ENCODE data around the gene PARP6. TPM values are rescaled to one million over a fixed set of nuclear protein-coding genes. Genes with fewer than 3 reads are reported as not detected.

The PARP6 gene
- total RNA-seq, 1 donor: 28.7 TPM

- no peak for DNase-seq (ENCODE audit: low read depth)
- H3K4me3 ChIP-seq (ENCODE audit: low read depth, low read length): peak within 1 kb of the TSS; percentile 44
- TF ChIP-seq CTCF (IDR thresholded peaks at IDR 0.05; ENCODE audit: insufficient read depth, low read length): no peak
These were observed 74.6 kb downstream of the PARP6 start, which contains the start of gene GRAMD2A for GRCh38 chr15:72197460-72198355. Gene GRAMD2A, minus strand, starts transcription at chr15:72197787.

- peak overlapping the region; percentile 44 for H3K4me3 ChIP-seq (ENCODE audit: low read depth, low read length)
- no peak for DNase-seq (ENCODE audit: low read depth)
- no peak for TF ChIP-seq CTCF (IDR thresholded peaks at IDR 0.05; ENCODE audit: insufficient read depth, low read length)
These were observed 75.3 kb downstream of the PARP6 start for GRCh38 chr15:72197041-72197459.

GRCh38 chr15:72196409-72197040 is 75.8 kb downstream of the PARP6 start:
- DNase-seq (ENCODE audit: low read depth): no peak
- no peak for TF ChIP-seq CTCF (IDR thresholded peaks at IDR 0.05; ENCODE audit: insufficient read depth, low read length)
- H3K4me3 ChIP-seq (ENCODE audit: low read depth, low read length): no peak overlapping the region

- no peak for TF ChIP-seq CTCF (IDR thresholded peaks at IDR 0.05; ENCODE audit: insufficient read depth, low read length)
- no peak for DNase-seq (ENCODE audit: low read depth)
- no peak overlapping the region for H3K4me3 ChIP-seq (ENCODE audit: low read depth, low read length)
These were observed 77.2 kb downstream of the PARP6 start for GRCh38 chr15:72195101-72195511.

- no peak for DNase-seq (ENCODE audit: low read depth)
- no peak for TF ChIP-seq CTCF (IDR thresholded peaks at IDR 0.05; ENCODE audit: insufficient read depth, low read length)
- H3K4me3 ChIP-seq (ENCODE audit: low read depth, low read length): no peak overlapping the region
These were observed 78.4 kb downstream of the PARP6 start for GRCh38 chr15:72193836-72194396.

- no peak for DNase-seq (ENCODE audit: low read depth)
- TF ChIP-seq CTCF (IDR thresholded peaks at IDR 0.05; ENCODE audit: insufficient read depth, low read length): no peak
These were observed 79.9 kb downstream of the PARP6 start for GRCh38 chr15:72192416-72192815.

More at GRCh38 chr15:72192416-72192815, 79.9 kb downstream of the PARP6 start:
- no peak overlapping the region for H3K4me3 ChIP-seq (ENCODE audit: low read depth, low read length)

Other genes with a start within 250 kb of the PARP6 start
- gene MYO9A, start 154.4 kb downstream of the PARP6 start, total RNA-seq (ENCODE audit: low replicate concordance): 55.9 and 111 TPM in 2 replicates
- 0.98 and 3.8 TPM in 2 replicates for gene SENP8, start 154.2 kb downstream of the PARP6 start, total RNA-seq (ENCODE audit: low replicate concordance)
- gene GRAMD2A, start 74.8 kb downstream of the PARP6 start, total RNA-seq (ENCODE audit: low replicate concordance): 0.33 and 0.63 TPM in 2 replicates
- 1,143 and 1,845 TPM in 2 replicates for gene PKM, start 41.4 kb downstream of the PARP6 start, total RNA-seq (ENCODE audit: low replicate concordance)
- gene CELF6, start 47.6 kb upstream of the PARP6 start, total RNA-seq (ENCODE audit: low replicate concordance): 0.18 and 1.6 TPM in 2 replicates
- gene HEXA, start 103.5 kb upstream of the PARP6 start, total RNA-seq (ENCODE audit: low replicate concordance): 89.0 and 210 TPM in 2 replicates
- gene TMEM202, start 125.8 kb upstream of the PARP6 start, total RNA-seq (ENCODE audit: low replicate concordance): not detected in 2 replicates
- gene ARIH1, start 201.8 kb upstream of the PARP6 start, total RNA-seq (ENCODE audit: low replicate concordance): 51.1 and 69.2 TPM in 2 replicates